NCI-H128 (cell line): ENCODE data around the gene ADGRE3.
A peak's percentile ranks its signal among the peaks of the same experiment; 100 is the strongest.

Experiments used
- DNase-seq: peaks from one replicate; lab custom pipeline; 2025; ENCODE audit not compliant: unreplicated experiment; lab: John Stamatoyannopoulos, UW

Gene ADGRE3

GRCh38 chr19:14674764-14675163 is at the start of gene ADGRE3:
TSS of gene ADGRE3 (minus strand) at chr19:14674844. CDS start at chr19:14674770, 74 bp downstream.
- no peak for DNase-seq

GRCh38 chr19:14722127-14722526 is 47.5 kb upstream of the ADGRE3 start:
- DNase-seq, result no peak

GRCh38 chr19:14719162-14719561 is 44.5 kb upstream of the ADGRE3 start:
- no peak for DNase-seq

DNA sequence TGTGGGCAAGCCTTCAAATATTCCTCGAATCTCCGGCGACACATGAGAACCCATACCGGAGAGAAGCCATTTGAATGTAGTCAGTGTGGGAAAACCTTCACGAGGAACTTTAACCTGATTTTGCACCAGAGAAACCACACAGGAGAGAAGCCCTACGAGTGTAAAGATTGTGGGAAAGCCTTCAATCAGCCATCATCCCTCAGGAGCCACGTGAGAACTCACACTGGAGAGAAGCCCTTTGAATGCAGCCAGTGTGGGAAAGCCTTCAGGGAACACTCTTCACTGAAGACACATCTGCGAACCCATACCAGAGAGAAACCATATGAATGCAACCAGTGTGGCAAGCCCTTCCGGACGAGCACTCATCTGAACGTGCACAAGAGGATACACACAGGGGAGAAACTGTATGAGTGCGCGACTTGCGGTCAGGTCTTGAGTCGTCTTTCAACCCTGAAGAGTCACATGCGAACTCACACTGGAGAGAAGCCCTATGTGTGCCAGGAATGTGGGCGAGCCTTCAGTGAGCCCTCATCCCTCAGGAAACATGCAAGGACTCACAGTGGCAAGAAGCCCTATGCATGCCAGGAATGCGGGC is 44.0 kb upstream of the ADGRE3 start:
- no peak for DNase-seq

DNA sequence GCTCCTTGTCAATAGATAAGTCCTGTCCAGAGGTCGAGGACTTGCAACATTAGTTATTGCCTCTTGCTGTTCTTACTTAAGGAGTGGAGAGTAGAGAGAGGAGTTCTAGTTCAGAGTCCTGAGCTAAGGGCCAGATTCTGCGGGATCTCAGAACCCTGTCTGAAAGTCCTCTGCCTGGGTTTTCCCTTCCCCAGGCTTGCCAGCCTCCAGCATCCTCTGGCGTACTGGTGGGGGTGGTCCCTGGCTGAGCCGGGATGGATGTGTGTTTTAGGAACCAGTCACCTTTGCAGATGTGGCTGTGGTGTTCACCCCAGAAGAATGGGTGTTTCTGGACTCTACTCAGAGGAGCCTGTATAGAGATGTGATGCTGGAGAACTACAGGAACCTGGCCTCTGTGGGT is 41.2 kb upstream of the ADGRE3 start:
- no peak for DNase-seq

GRCh38 chr19:14704450-14704849 is 29.8 kb upstream of the ADGRE3 start:
- no peak for DNase-seq

GRCh38 chr19:14703833-14704232 is 29.2 kb upstream of the ADGRE3 start:
- DNase-seq, result no peak

GRCh38 chr19:14700711-14701375 is 26.2 kb upstream of the ADGRE3 start:
- DNase-seq, result no peak

- DNase-seq, result no peak
Measured at GRCh38 chr19:14699641-14700040, 25.0 kb upstream of the ADGRE3 start.

- DNase-seq, result no peak
Measured at GRCh38 chr19:14695471-14695870, 20.8 kb upstream of the ADGRE3 start.

GRCh38 chr19:14694641-14695266 is 20.1 kb upstream of the ADGRE3 start:
- DNase-seq, result no peak

GRCh38 chr19:14689598-14690503 is 15.2 kb upstream of the ADGRE3 start, which contains the start of gene ZNF333:
TSS of gene ZNF333 (plus strand) at chr19:14690048. CDS start at chr19:14693492, 3,444 bp downstream.
- peak; percentile 72 for DNase-seq

GRCh38 chr19:14686411-14686810 is 11.8 kb upstream of the ADGRE3 start:
- DNase-seq, result no peak

DNA sequence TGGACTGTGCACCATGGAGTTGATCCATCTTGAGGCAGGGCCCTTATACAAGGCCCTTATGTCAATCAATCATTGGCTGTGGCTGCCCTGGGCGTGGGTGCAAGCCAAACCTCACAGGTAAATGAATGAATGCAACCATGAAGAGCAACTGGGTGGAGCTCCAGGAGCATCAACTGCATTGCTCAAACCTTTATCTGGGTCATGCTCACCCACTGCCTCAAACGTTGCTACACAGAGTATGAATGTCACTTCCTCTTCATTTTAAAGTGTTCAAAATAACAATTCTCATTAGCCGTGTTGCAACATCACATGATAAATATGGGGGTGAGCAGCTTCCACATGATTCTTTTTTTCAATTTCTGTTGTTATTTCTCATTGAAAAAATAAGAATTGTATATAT is 8.8 kb upstream of the ADGRE3 start:
- DNase-seq, result no peak

- DNase-seq, result no peak
Measured at GRCh38 chr19:14682084-14682483, 7.4 kb upstream of the ADGRE3 start.

DNA sequence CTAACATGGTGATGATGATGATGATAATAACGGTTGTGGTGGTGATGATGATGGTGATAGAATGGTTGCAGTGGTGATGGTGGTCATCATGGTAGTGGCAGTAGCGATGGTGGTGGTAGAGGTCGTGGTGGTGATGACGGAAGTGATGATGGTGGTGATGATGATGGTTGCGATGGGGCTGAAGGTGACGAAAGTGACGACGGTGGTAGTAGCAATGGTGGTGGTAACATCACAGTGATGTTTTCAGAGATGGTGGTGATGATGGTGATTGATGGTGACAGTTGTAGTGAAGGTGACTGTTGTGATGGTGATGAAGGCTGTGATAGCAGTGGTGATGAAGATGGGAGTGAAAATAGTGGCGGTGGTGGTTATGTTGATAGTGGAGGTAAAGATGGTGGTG is 3.6 kb upstream of the ADGRE3 start:
- DNase-seq, result no peak

DNA sequence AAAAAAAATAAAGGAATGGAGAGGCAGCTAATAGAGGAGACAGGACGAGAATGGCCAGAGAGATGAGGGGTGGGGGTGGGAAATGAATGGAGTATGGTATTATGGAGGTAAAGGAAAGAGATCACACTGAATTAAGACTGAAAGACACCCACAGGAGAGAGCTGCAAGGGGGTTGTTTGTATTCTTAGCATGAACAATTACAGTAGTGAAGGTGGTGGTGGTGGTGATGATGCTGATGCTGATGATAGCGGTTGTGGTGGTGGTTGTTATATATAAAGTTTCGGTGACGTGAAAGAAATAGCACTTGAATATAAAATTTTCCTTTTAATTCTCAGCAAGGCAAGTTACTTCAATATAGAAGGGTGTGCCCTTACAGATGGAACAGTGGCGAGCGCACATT is 2.8 kb upstream of the ADGRE3 start:
- DNase-seq, result no peak

DNA sequence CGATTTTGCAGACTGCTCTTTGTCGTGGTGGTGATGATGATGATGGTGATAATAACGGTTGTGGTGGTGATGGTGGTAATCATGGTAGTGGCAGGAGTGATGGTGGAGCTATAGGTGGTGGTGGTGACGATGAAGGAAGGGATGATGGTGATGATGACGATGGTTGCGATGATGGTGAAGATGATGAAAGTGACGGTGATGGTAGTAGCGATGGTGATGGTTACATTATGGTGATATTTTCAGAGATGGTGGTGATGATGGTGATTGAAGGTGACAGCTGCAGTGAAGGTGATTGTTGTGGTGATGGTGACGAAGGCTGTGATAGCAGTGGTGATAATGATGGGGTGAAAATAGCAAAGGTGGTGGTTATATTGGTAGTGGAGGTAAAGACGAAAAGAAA is 2.1 kb upstream of the ADGRE3 start:
- no peak for DNase-seq

GRCh38 chr19:14673088-14673487 is 1.6 kb downstream of the ADGRE3 start:
- DNase-seq, result no peak

DNA sequence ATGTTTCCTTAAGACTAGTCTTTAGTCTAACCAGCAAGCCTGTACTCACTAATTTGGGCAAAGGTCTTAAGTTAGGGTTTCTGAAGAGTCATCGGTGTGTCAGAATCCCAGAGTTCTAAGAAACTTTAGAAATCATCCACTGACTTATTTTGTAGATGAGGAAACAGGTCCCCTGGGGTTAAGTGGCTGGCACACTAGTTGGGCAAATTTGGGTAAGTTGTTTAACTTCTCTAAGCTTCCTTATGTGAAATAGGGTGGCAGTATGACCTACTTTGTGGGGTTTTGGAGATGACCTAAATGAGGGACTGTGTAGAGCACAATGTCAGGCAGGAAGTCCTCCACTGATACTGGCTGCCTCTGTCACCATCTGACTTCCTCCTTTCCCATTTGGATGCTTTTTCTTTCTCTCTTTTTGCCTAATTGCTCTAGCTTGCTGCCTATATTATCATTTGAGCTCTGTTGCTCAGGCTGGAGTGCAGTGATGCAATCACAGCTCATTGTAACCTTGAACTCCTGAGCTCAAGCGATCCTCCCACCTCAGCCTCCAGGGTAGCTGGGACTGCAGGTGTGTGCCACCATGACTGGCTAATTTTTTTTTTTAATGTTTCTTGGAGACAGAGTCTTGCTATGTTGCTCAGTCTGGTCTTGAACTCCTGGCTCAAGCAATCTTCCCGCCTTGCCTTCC is 2.3 kb downstream of the ADGRE3 start:
- no peak for DNase-seq

- no peak for DNase-seq
Measured at GRCh38 chr19:14670408-14670807, 4.2 kb downstream of the ADGRE3 start.
